OCI-LY7 (cell line): ENCODE results near the gene IQCH. TPM values are rescaled to one million over a fixed set of nuclear protein-coding genes. Genes with fewer than 3 reads are reported as not detected.

ENCODE experiments used
- BruUV-seq: library from RNA; stranded (reverse); fragments of 400-500 nt; replicated peaks from 2 replicates; lab custom pipeline; 2021; lab: Mats Ljungman, UMichigan
- CTCF ChIA-PET: fragments of 300-600 bp; sonication (Branson Sonifier 250); formaldehyde crosslinking; loops from one replicate; lab custom pipeline; 2022; ENCODE audit warnings: antibody characterized with exemption; ENCODE audit not compliant: unreplicated experiment; lab: Charles Lee
- POLR2A ChIA-PET: fragments of 300-600 bp; sonication (Branson Sonifier 250); formaldehyde crosslinking; loops from one replicate; lab custom pipeline; 2022; ENCODE audit warnings: antibody characterized with exemption; lab: Charles Lee
- DNase-seq: peaks from one replicate; pipeline ENCODE4 v3.0.0-alpha.2; 2015; ENCODE audit warnings: low spot score
- H2AFZ ChIP-seq: fragments of 200-600 bp; sonication (generic), shearing (Covaris generic); 2 replicates; pipeline ENCODE4 v1.6.1; 2014; ENCODE audit warnings: mild to moderate bottlenecking, antibody characterized with exemption, low read length, moderate library complexity
- H3K27ac ChIP-seq: fragments of 200-600 bp; sonication (generic); 2 replicates; pipeline ENCODE4 v1.5.1; 2014; ENCODE audit warnings: mixed run types, low read depth, mild to moderate bottlenecking, moderate library complexity, low read length, inconsistent platforms; ENCODE audit not compliant: poor library complexity, severe bottlenecking
- H3K36me3 ChIP-seq: fragments of 200-600 bp; sonication (generic); 2 replicates; pipeline ENCODE4 v1.6.1; 2014; ENCODE audit warnings: mild to moderate bottlenecking, antibody characterized with exemption, low read length, moderate library complexity, mixed read lengths; ENCODE audit not compliant: insufficient read depth
- H3K4me1 ChIP-seq: fragments of 200-600 bp; sonication (generic); 2 replicates; pipeline ENCODE4 v1.5.1; 2014; ENCODE audit warnings: mild to moderate bottlenecking, low read length; ENCODE audit not compliant: insufficient read depth, poor library complexity, severe bottlenecking
- H3K4me2 ChIP-seq: fragments of 200-600 bp; sonication (generic); 2 replicates; pipeline ENCODE4 v1.6.1; 2014; ENCODE audit warnings: mild to moderate bottlenecking, low read length
- H3K4me3 ChIP-seq: fragments of 200-600 bp; sonication (generic); 2 replicates; pipeline ENCODE4 v1.5.1; 2014; ENCODE audit warnings: mild to moderate bottlenecking, low read depth, low read length; ENCODE audit not compliant: poor library complexity, severe bottlenecking
- H3K79me2 ChIP-seq: fragments of 200-600 bp; sonication (generic); 2 replicates; pipeline ENCODE4 v1.6.1; 2016; ENCODE audit warnings: low read depth, mild to moderate bottlenecking, low read length, moderate library complexity, mixed read lengths; ENCODE audit not compliant: insufficient read depth
- H3K9me2 ChIP-seq: fragments of 200-600 bp; sonication (generic); 2 replicates; pipeline ENCODE4 v1.6.1; 2016; ENCODE audit warnings: mild to moderate bottlenecking, low read length, mixed read lengths; ENCODE audit not compliant: insufficient read depth
- H3K9me3 ChIP-seq: fragments of 200-600 bp; sonication (generic); 2 replicates; pipeline ENCODE4 v1.6.1; 2014; ENCODE audit warnings: mild to moderate bottlenecking, mixed run types, low read length, mixed read lengths
- H4K20me1 ChIP-seq: fragments of 200-600 bp; sonication (generic); 2 replicates; pipeline ENCODE4 v1.6.1; 2014; ENCODE audit warnings: mild to moderate bottlenecking, antibody characterized with exemption, low read length, moderate library complexity, mixed read lengths; ENCODE audit not compliant: insufficient read depth
- CTCF ChIP-seq: fragments of 200-600 bp; sonication (generic); conservative IDR thresholded peaks from 2 replicates; pipeline ENCODE4 v1.5.1; 2014; ENCODE audit warnings: mild to moderate bottlenecking, antibody characterized with exemption, low read length, moderate library complexity, mixed read lengths
- EZH2phosphoT487 ChIP-seq: fragments of 200-600 bp; sonication (generic); IDR thresholded peaks from 2 replicates; pipeline ENCODE4 v1.6.1; 2018; ENCODE audit warnings: low read depth, borderline replicate concordance, mild to moderate bottlenecking, mixed run types, antibody characterized with exemption, low read length, moderate library complexity, mixed read lengths
- intact Hi-C: fragments of 100-400 bp; cut with micrococcal nuclease; formaldehyde crosslinking; loops from one replicate; pipeline ENCODE4 v1.10.0; 2022; ENCODE audit not compliant: unreplicated experiment
- total RNA-seq, 2 experiments: library from RNA; depleted of rRNA in 1 of 2; stranded (reverse); fragments of >200 nt in 1 of 2; shearing (Covaris generic) in 1 of 2; gene quantifications; 2 replicates each; pipeline ENCODE4 v1.2.3, GENCODE V29; 2014 to 2022

IQCH gene
- total RNA-seq, 2 experiments from 2014 or later = 3.9 to 5.8 TPM

- Histone ChIP-seq H3K4me2 (peak within 1 kb of the TSS; percentile 75), H3K36me3 (peaks cover 6% of the 10 kb centered on the region; the same call in 1 of the 2 replicates), H3K27ac (peak within 1 kb of the TSS; percentile 65), H3K9me2 (no peaks in the 10 kb centered on the region), H3K4me3 (peak within 1 kb of the TSS; percentile 83), H3K9me3 (no peaks in the 10 kb centered on the region), H4K20me1 (peaks cover 16% of the 10 kb centered on the region; the same call in 1 of the 2 replicates), H2AFZ (peak within 1 kb of the TSS; percentile 92), H3K4me1 (peaks cover 25% of the 10 kb centered on the region), H3K79me2 (peaks cover 39% of the 10 kb centered on the region)
- BruUV-seq = no TSS peak
- DNase-seq = peak; percentile 92
- TF ChIP-seq CTCF = 0 out of 2 replicates have a peak, but pooled peaks have one; percentile 47
- no peak for TF ChIP-seq EZH2phosphoT487
- ChIA-PET CTCF (no interaction called here), POLR2A (interaction anchor here (0.5 to 1.3 kb wide), 8 partner anchors 9 to 818 kb away, joined by 3 to 4 read pairs (median 3); partner anchors contain the start of gene MAP2K5)
- intact Hi-C loops = loop anchor here (1.0 to 10.0 kb wide), 4 partner anchors 18 to 1016 kb away; partner anchors contain the start of genes RPL4 and ZWILCH
Observed at GRCh38 chr15:67521029-67521782, 266.6 kb downstream of the IQCH start, which contains the start of gene C15orf61. C15orf61 (plus strand) TSS chr15:67521131; CDS start chr15:67521249, 118 bp downstream.

- H3K4me1 ChIP-seq = peaks cover 25% of the 10 kb centered on the region
- no peak for DNase-seq
- POLR2A ChIA-PET = interaction anchor here (0.6 to 1.3 kb wide), 4 partner anchors 13 to 331 kb away, joined by 3 to 5 read pairs (median 4); partner anchors contain the start of gene MAP2K5
- H3K36me3 ChIP-seq = peaks cover 14% of the 10 kb centered on the region
- H4K20me1 ChIP-seq = peaks cover 16% of the 10 kb centered on the region; the same call in 1 of the 2 replicates
- peak overlapping the region; percentile 65 for H3K27ac ChIP-seq
- H3K79me2 ChIP-seq = peaks cover 39% of the 10 kb centered on the region
- peak overlapping the region; percentile 74; the same call in 1 of the 2 replicates for H2AFZ ChIP-seq
- peak overlapping the region; percentile 83 for H3K4me3 ChIP-seq
- intact Hi-C loops = loop anchor here (1.0 to 10.0 kb wide), 4 partner anchors 17 to 1017 kb away; partner anchors contain the start of genes RPL4 and ZWILCH
- H3K9me3 ChIP-seq = no peaks in the 10 kb centered on the region
- CTCF ChIA-PET = no interaction called here
- peak overlapping the region; percentile 75 for H3K4me2 ChIP-seq
- no peaks in the 10 kb centered on the region for H3K9me2 ChIP-seq
- BruUV-seq = TSS peak; percentile 76
- TF ChIP-seq EZH2phosphoT487 (no peak), CTCF (peak; percentile 27; the same call in 1 of the 2 replicates)
Observed at GRCh38 chr15:67521783-67522568, 267.4 kb downstream of the IQCH start.
